GM21576 (cell line): Measurements from ENCODE around the gene HS1BP3.

Experiments used
- ATAC-seq: cut with Tn5 transposase; IDR thresholded peaks from one replicate; pipeline ENCODE4 v1.9.1; 2021; ENCODE audit warnings: mild to moderate bottlenecking, moderate library complexity; ENCODE audit not compliant: unreplicated experiment

HS1BP3 gene

DNA sequence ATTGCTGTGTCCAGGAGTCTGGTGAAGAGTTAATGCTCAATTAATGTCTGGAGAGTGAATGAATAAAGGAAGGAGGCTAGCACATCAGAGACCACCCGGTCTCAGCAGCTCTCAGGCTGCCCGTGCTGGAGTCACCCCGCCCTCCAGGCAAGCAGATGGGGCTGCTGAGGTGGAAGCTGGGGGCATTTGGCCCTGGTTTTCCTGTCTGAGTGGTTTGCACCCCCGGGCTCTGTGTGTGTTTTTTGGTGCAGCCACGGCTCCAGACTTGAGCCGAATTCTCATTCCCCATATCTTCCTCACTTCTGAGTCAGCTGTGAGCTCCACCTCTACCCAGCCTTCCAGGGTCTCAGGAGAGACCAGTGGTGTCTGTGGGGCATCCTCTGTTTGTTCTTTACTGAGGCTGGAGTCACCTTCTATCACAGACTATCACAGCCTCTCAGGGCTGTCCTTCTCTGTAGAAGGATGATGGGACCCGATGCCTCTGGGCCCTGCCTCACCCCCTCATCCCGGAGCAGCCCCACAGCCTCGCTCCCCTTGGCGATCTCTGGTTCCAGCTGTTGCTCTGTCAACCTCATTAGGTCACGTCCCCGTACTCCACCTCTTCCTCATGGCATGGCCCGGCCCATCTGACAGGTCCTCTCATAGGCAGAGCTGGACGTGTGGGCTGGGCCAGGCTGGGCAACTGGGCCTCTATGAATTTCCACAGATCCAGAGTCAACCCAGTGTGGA lies 60.8 kb downstream of the HS1BP3 start:
- ATAC-seq = no peak

DNA sequence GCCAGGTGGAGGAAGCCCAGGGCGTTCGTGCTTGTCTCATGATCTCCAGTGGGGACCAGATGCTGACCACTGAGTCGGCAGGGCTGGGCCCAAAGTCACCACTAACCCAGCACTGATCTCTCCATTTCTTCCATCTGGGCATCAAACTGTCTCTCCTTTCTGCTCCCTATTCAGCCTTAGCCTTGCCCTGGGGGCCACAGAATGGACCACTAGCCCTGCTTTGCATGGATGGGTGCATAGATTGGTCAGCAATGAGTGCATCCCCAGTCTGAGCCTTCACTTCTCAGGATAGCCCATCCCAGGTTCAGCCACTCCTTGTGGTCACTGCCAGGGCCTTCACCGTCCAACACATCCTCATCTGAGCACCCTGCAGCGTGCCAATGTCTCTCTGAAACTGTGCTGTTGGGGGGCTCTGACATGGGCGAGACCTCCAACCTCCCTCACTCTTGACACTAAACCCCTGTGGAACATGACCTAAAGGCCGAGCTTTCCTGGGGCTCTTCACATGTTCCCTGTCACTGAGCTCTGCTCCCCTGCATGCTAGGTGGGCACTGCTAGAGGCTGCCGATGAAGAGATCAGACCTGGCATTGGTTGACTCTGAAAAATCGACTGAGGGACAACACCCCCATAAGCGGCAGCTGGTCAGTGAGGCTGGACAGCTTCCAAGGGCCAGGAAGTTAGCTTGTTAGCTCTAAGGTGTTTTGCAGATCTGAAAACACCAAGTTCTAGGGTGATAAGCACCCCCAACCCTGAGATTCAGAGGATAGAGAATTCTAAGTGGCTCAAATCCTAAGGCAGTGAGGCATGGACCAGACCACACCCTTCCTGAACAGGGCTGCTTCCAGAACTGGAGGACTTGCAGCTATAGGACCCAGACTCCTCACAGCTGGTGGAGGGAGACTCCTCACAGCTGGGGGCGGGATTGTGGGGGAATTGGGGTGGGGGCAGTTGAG lies 61.7 kb downstream of the HS1BP3 start:
- ATAC-seq = no peak

GRCh38 chr2:20585710-20586594 lies 64.9 kb downstream of the HS1BP3 start:
- ATAC-seq = no peak

GRCh38 chr2:20585359-20585709 lies 65.6 kb downstream of the HS1BP3 start:
- no peak for ATAC-seq

- ATAC-seq = no peak
Observed at GRCh38 chr2:20584399-20585358, 66.2 kb downstream of the HS1BP3 start.

- no peak for ATAC-seq
Observed at GRCh38 chr2:20584045-20584398, 66.9 kb downstream of the HS1BP3 start.

- no peak for ATAC-seq
Observed at GRCh38 chr2:20583425-20583881, 67.4 kb downstream of the HS1BP3 start.

- no peak for ATAC-seq
Observed at GRCh38 chr2:20582600-20583221, 68.2 kb downstream of the HS1BP3 start.

GRCh38 chr2:20580690-20581437 lies 70.0 kb downstream of the HS1BP3 start:
- no peak for ATAC-seq

DNA sequence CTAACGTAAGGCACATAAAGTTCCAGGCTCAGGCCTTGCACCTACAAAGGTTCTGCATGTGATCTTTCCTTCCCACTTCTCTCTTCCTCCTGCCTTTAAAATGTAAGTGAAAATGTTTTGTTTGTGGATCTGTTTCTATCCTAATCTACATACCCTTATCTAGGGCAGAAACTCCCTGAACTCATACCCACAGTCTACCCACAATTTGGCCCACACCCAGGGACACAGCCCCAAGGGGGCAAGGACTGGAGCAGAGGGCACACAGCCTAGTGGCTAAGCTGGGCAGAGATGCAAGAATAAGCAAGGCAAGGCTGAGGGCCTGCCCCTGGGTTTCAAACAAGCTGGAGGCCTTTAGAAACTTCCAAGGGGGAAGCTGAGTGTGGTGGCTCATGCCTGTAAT lies 71.0 kb downstream of the HS1BP3 start:
- ATAC-seq = no peak

DNA sequence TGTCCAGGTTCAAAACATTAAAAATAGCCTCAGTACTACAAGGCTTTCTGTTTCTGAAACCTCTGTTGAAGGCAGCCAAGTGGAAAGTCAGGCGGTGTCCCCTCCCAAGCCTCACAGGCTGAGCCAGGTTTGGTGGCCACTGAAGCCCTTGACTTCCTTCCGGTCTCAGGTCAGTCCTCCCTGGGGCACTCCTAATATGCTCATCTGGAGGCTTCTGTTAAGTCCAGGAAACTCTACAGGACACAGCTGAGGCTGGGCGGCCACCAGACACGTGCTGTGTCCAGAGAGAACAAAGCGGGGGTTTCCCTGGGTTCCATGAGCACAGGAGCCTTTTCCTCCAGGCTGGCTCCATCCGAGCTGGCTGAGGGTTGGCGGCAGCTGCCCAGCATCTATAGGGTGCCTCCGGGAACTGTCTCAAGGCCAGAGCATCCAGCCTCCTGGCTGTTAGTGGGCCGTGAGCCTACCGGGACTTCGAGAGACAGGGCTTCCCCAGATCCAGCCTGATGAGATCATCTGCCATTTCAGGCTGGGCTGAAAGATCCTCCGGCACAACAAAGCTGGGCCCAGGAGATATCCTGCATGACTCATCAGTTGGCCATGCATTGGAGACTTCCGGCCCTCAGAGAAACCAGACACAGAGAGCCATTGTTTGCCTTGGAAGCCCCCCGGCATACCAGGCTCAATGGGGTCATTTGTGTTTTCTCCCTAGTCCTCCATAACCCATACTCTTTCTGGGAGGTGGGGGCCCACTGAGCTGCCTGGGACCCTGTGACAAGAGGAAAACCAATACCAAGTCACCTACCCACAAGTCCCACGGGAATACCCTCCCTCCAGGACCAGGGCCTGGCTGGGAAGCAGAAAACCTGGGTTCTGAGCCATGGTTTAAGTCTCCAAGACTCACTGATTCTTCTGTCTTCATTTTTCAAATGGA lies 71.7 kb downstream of the HS1BP3 start:
- peak; percentile 75 for ATAC-seq

- ATAC-seq = no peak
Observed at GRCh38 chr2:20578266-20578894, 72.5 kb downstream of the HS1BP3 start.

- no peak for ATAC-seq
Observed at GRCh38 chr2:20577495-20578235, 73.2 kb downstream of the HS1BP3 start.

DNA sequence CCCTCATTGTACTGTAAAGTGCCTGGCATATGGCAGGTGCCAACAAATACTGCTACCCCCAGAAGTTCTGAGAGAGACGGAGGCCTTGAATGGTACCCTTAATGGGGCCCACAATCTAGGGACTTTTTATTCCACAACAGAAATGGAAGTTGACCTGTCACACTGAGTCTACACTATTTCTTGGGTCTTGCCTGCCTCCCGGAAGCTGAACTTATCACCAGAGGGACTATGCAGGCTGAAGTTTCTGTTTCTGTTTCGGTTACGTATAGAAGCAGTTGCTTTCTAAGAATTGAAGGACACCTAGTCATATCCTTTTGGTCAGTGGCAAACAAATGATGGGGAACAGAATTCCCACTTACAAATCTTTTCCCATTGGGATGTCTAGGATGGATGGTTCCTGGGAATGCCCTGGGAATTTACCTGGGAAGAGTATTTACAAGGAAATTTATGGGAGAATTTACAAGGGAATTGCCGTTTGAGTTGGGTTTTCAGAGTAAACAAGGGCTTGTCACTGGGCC lies 74.2 kb downstream of the HS1BP3 start:
- ATAC-seq = peak; percentile 65

DNA sequence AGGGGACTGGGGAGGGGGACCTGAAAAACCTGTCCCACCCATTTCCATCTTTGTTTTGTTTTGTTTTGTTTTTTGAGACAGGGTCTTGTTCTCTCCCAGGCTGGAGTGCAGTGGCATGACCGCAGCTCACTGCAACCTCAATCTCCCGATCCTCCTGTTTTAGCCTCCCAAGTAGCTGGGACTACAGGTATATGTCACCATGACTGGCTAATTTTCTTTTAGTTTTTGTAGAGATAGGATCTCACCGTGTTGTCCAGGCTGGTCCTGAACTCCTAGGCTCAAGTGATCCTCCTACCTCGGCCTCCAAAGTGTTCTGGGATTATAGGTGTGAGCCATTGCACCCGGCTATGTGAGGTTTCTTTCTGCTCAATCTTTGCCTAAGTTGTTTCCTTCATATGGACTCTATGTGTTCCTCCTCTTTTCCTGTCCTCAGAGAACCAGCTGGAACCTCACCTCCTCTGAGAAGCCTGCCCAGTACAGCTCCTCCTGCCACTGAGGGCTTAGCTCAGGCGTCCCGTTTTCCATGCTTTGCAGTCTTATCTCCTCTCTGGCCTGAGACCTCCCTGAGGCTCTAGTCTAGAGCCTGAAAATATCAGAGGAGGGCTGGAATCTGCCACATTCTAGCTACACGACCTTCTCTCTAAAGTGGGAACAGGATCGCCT lies 74.8 kb downstream of the HS1BP3 start:
- ATAC-seq = no peak

- ATAC-seq = no peak
Observed at GRCh38 chr2:20575414-20575813, 75.5 kb downstream of the HS1BP3 start.
